Measurements from ENCODE around the gene GAA. TPM values are rescaled to one million over a fixed set of nuclear protein-coding genes. Genes with fewer than 3 reads are reported as not detected.

The GAA gene
- total RNA-seq, 1 experiment from 2014 or later, result 131 TPM

GRCh38 chr17:80147035-80147822 is 45.8 kb downstream of the GAA start, which contains the start of gene EIF4A3:
TSS of gene EIF4A3 (minus strand) at chr17:80147128. CDS start at chr17:80146961, 167 bp downstream.
- peak; percentile 91 for ATAC-seq
- H3K4me3 ChIP-seq (replicated peaks in 1 of 2; ENCODE audit: low read depth in 1 of 2, low read length in 2 of 2), result peak within 1 kb of the TSS; percentile 73 to 96
- TSS peak; percentile 79 for BruUV-seq (replicated peaks)
- TF ChIP-seq JUND (IDR thresholded peaks at IDR 0.05) (no peak), CTCF (IDR thresholded peaks at IDR 0.05 in 2 of 3, conservative IDR thresholded peaks at IDR 0.05 in 1 of 3; ENCODE audit: borderline replicate concordance in 1 of 3, insufficient read depth in 1 of 3, low read depth in 2 of 3, low read length in 2 of 3) (no peak), ATF3 (IDR thresholded peaks at IDR 0.05) (no peak), EZH2 (IDR thresholded peaks at IDR 0.05) (no peak), POLR2A (IDR thresholded peaks at IDR 0.05; ENCODE audit: borderline replicate concordance, extremely low read depth, insufficient read depth, insufficient read length) (peak; percentile 97), SP1 (IDR thresholded peaks at IDR 0.05; ENCODE audit: low read depth) (peak; percentile 92), SIN3A (IDR thresholded peaks at IDR 0.05; ENCODE audit: low read depth) (peak; percentile 95), POLR2AphosphoS5 (IDR thresholded peaks at IDR 0.05; ENCODE audit: low read depth, low read length) (peak; percentile 87), ZFX (IDR thresholded peaks at IDR 0.05) (peak; percentile 90), MAX (IDR thresholded peaks at IDR 0.05) (peak; percentile 94), FOSL1 (IDR thresholded peaks at IDR 0.05; ENCODE audit: low read depth) (no peak), ZBTB33 (IDR thresholded peaks at IDR 0.05; ENCODE audit: extremely low read depth, insufficient replicate concordance, low read length) (peak; percentile 97), TCF7L2 (IDR thresholded peaks at IDR 0.05; ENCODE audit: borderline replicate concordance, extremely low read depth, insufficient read depth, insufficient read length) (peak; percentile 59)
- H3K4me2 ChIP-seq (ENCODE audit: low read length), result peak within 1 kb of the TSS; percentile 88
- H4K20me1 ChIP-seq (ENCODE audit: insufficient read depth), result peaks cover 27% of the 10 kb centered on the region; the same call in 1 of the 2 replicates
- ChIA-PET POLR2A (interaction anchor here (2.0 kb wide), 1 partner anchor 14 kb away, joined by 8 read pairs; no protein-coding TSS in a partner anchor), RAD21 (ENCODE audit: low non-redundant PET in 1 of 2, low total read pairs in 2 of 2, uncharacterized antibody in 2 of 2, unreplicated experiment in 2 of 2) (no interaction called here), CTCF (no interaction called here)
- H2AFZ ChIP-seq (ENCODE audit: low read depth, low read length, poor library complexity, severe bottlenecking), result peak within 1 kb of the TSS; percentile 47
- H3K9ac ChIP-seq (ENCODE audit: low read length), result peak within 1 kb of the TSS; percentile 97
- peaks cover 27 to 31% of the 10 kb centered on the region in 2 experiments for H3K36me3 ChIP-seq (ENCODE audit: control insufficient read depth in 1 of 2, insufficient read depth in 2 of 2, low read length in 2 of 2)
- peaks cover 12 to 18% of the 10 kb centered on the region in 2 experiments for H3K4me1 ChIP-seq (ENCODE audit: control insufficient read depth in 1 of 2, insufficient read depth in 2 of 2, low read length in 2 of 2)
- no peaks in the 10 kb centered on the region for H3K27me3 ChIP-seq (ENCODE audit: insufficient read depth, low read length)
- H3K9me2 ChIP-seq (ENCODE audit: insufficient read depth), result no peaks in the 10 kb centered on the region
- DNase-seq (ENCODE audit: low read depth, low spot score), result peak; percentile 99
- H3K79me2 ChIP-seq (ENCODE audit: insufficient read depth, low read length), result peaks cover 63% of the 10 kb centered on the region
- peak within 1 kb of the TSS; percentile 93 for H3K27ac ChIP-seq (ENCODE audit: low read depth, low read length)
- H3K9me3 ChIP-seq (ENCODE audit: control insufficient read depth in 1 of 2, insufficient read depth in 1 of 2, low read depth in 1 of 2, low read length in 2 of 2), result no peaks in the 10 kb centered on the region
- intact Hi-C loops (cut with micrococcal nuclease), result no loop called here

All from HCT116 (cell line).